Endodermal cell (in vitro differentiated cells): Measurements from ENCODE around the gene IL1RL2. TPM values are rescaled to one million over a fixed set of nuclear protein-coding genes. Genes with fewer than 3 reads are reported as not detected.

ENCODE experiments used
- DNase-seq: peaks from one replicate; pipeline ENCODE4 v3.0.0-alpha.2; 2017
- H3K27ac ChIP-seq: 2 replicates; pipeline ENCODE4 v1.5.1; 2013; ENCODE audit warnings: mild to moderate bottlenecking, low read depth, low read length, moderate library complexity
- H3K27me3 ChIP-seq: 2 replicates; pipeline ENCODE4 v1.6.1; 2013; ENCODE audit warnings: mild to moderate bottlenecking, low read length, moderate library complexity; ENCODE audit not compliant: insufficient read depth, control insufficient read depth, poor library complexity, severe bottlenecking
- H3K36me3 ChIP-seq: 2 replicates; pipeline ENCODE4 v1.7.0; 2013; ENCODE audit warnings: mild to moderate bottlenecking, low read length, moderate library complexity; ENCODE audit not compliant: control insufficient read depth, insufficient read depth
- H3K4me1 ChIP-seq: one replicate; pipeline ENCODE4 v1.7.0; 2013; ENCODE audit warnings: low read length; ENCODE audit not compliant: control insufficient read depth, insufficient read depth
- H3K4me3 ChIP-seq: 2 replicates; pipeline ENCODE4 v1.5.1; 2013; ENCODE audit warnings: mild to moderate bottlenecking, low read length, moderate library complexity
- H3K9ac ChIP-seq: 2 replicates; pipeline ENCODE4 v1.6.1; 2013; ENCODE audit warnings: mild to moderate bottlenecking, low read length, moderate library complexity; ENCODE audit not compliant: poor library complexity, severe bottlenecking; ENCODE audit errors: extremely low read depth
- H3K9me3 ChIP-seq: 2 replicates; pipeline ENCODE4 v1.6.1; 2013; ENCODE audit warnings: mild to moderate bottlenecking, low read length, moderate library complexity; ENCODE audit not compliant: control insufficient read depth
- H3K27ac Mint-ChIP-seq: 2 replicates; pipeline ENCODE4 v1.8.0; 2020; ENCODE audit warnings: mixed read lengths
- H3K27me3 Mint-ChIP-seq: 2 replicates; pipeline ENCODE4 v1.8.0; 2021; ENCODE audit warnings: mild to moderate bottlenecking, mixed read lengths; ENCODE audit not compliant: insufficient read depth
- H3K36me3 Mint-ChIP-seq: 2 replicates; pipeline ENCODE4 v1.8.0; 2020; ENCODE audit warnings: low read depth, mixed read lengths
- H3K4me1 Mint-ChIP-seq: 2 replicates; pipeline ENCODE4 v1.8.0; 2020; ENCODE audit warnings: mixed read lengths
- H3K4me3 Mint-ChIP-seq: 2 replicates; pipeline ENCODE4 v1.8.0; 2020; ENCODE audit warnings: mild to moderate bottlenecking, moderate library complexity, mixed read lengths
- H3K9me3 Mint-ChIP-seq: 2 replicates; pipeline ENCODE4 v1.8.0; 2020; ENCODE audit warnings: mild to moderate bottlenecking, mixed read lengths
- WGBS, 2 experiments: methylation state at CpG; one replicate each; pipeline versions ENCODE4 v1.1.5 to v1.1.7; 2013; ENCODE audit warnings: missing lambda C conversion rate in 2 of 2, mixed read lengths in 1 of 2; ENCODE audit not compliant: insufficient coverage in 1 of 2, insufficient read length in 1 of 2; 5-methylcytosine and 5-hydroxymethylcytosine counted together
- total RNA-seq, 2 donors: library from RNA; stranded (reverse); fragmentation: NEBNext Ultra II Directional in 1 of 2; extraction: Animal tissue kit (Norgen Biotek cat#: 25700) in 1 of 2; gene quantifications; 2 replicates in 1 of 2; 3 replicates in 1 of 2; pipeline ENCODE4 v1.2.1, GENCODE V29; 2021
- TF ChIP-seq, protein P1 (sequence below): fragments of 200-600 bp; sonication (generic); conservative IDR thresholded peaks from 2 replicates; pipeline ENCODE4 v1.5.0; 2021; ENCODE audit warnings: antibody characterized with exemption, mild to moderate bottlenecking

Gene IL1RL2
- total RNA-seq, 2 donors from 2014 or later, result 0.38 to 0.44 TPM

DNA sequence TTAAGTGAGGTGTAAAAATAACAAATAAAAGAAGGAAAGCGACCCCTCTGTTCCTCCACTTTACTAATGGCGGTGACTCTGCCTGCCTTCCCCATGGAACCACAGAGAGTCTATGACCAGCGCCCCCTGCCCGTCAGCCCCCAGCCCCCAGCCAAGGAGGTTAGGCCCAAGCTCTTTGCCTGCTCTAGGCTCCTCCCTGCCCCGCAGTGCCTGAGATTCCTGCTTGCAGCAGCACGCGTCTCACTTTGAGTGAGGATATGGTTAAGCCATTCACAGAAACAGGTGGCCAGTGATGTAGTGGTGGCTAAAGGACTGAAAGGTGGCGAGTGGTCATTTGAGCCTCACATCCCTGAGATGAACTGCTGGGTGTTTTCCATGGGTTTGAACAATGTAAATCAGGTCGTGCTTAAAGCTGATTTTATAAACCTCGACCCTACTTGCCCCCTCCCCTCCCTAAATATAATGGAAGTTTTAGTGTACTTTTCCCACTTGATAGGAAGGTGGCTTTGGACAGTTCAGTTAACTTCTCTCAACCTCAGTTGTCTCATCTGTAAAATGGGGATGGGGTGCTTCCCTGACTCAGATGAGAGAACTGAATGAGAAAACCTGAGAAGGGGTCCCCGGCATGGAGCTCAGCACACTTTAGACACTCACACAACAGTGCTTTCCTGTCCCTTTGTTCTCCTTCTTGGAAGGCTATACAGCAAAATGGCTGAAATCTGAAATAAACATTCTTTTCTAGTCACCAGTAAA is 46.5 kb downstream of the IL1RL2 start:
- no peak overlapping the region for H3K4me3 ChIP-seq
- Mint-ChIP-seq H3K36me3 (no peaks in the 10 kb centered on the region), H3K27me3 (no peaks in the 10 kb centered on the region), H3K27ac (no peak overlapping the region), H3K9me3 (no peaks in the 10 kb centered on the region), H3K4me3 (no peak overlapping the region), H3K4me1 (peaks cover 10% of the 10 kb centered on the region)
- WGBS, 2 experiments, result 91% methylated on average over 10 of the region's 11 CpGs; no CpG with 5 or more reads in 1 of the 2 experiments
- H3K36me3 ChIP-seq, result no peaks in the 10 kb centered on the region
- H3K9me3 ChIP-seq, result no peaks in the 10 kb centered on the region
- no peak overlapping the region for H3K27ac ChIP-seq
- no peaks in the 10 kb centered on the region for H3K27me3 ChIP-seq
- H3K4me1 ChIP-seq, result peaks cover 2% of the 10 kb centered on the region
- TF ChIP-seq, protein P1, sequence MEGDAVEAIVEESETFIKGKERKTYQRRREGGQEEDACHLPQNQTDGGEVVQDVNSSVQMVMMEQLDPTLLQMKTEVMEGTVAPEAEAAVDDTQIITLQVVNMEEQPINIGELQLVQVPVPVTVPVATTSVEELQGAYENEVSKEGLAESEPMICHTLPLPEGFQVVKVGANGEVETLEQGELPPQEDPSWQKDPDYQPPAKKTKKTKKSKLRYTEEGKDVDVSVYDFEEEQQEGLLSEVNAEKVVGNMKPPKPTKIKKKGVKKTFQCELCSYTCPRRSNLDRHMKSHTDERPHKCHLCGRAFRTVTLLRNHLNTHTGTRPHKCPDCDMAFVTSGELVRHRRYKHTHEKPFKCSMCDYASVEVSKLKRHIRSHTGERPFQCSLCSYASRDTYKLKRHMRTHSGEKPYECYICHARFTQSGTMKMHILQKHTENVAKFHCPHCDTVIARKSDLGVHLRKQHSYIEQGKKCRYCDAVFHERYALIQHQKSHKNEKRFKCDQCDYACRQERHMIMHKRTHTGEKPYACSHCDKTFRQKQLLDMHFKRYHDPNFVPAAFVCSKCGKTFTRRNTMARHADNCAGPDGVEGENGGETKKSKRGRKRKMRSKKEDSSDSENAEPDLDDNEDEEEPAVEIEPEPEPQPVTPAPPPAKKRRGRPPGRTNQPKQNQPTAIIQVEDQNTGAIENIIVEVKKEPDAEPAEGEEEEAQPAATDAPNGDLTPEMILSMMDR, result peak; percentile 48
- DNase-seq, result peak; percentile 75
- H3K9ac ChIP-seq, result no peak overlapping the region

DNA sequence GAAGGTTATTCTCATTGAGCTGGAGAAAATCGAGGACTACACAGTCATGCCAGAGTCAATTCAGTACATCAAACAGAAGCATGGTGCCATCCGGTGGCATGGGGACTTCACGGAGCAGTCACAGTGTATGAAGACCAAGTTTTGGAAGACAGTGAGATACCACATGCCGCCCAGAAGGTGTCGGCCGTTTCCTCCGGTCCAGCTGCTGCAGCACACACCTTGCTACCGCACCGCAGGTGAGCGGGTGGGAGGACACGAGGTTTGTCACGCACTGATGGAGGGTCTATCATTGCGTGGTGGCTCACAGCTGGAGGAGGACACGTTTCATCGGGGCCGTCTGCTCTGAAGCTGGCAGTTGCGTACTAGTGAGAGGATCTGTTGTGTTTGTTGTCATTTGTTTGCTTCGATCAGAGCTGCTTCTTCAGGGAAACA is 48.2 kb downstream of the IL1RL2 start:
- Histone ChIP-seq H3K9ac (no peak overlapping the region), H3K27ac (no peak overlapping the region), H3K9me3 (peaks cover 7% of the 10 kb centered on the region), H3K4me1 (no peaks in the 10 kb centered on the region), H3K27me3 (no peaks in the 10 kb centered on the region), H3K36me3 (no peaks in the 10 kb centered on the region), H3K4me3 (no peak overlapping the region)
- H3K36me3 Mint-ChIP-seq, result peaks cover 3% of the 10 kb centered on the region
- no peak overlapping the region for H3K27ac Mint-ChIP-seq
- WGBS, 2 experiments, result 94% methylated on average over 18 of the region's 18 CpGs
- no peak for DNase-seq
- no peaks in the 10 kb centered on the region for H3K27me3 Mint-ChIP-seq
- peaks cover 6% of the 10 kb centered on the region for H3K4me1 Mint-ChIP-seq
- no peak overlapping the region for H3K4me3 Mint-ChIP-seq
- H3K9me3 Mint-ChIP-seq, result no peaks in the 10 kb centered on the region
- TF ChIP-seq, protein P1, result no peak

DNA sequence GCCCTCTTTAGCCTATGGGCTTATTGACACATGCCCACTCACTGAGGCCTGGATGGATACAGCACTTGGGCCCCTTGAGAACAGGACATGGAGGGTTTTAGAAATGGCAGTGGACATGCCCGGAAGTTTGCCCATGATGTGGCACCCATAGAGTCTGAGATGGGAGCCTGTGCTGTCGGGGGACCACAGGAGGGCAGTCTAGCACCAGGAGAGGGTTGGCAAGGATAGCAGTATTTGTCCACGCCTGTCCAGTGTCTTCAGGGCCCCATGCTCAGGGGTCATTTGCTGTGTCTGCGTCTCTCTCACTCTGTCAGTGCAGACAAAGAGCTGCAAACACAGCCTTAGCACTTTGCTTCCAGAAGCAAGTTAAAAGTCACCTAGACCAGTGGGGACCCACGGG is 48.7 kb downstream of the IL1RL2 start:
- TF ChIP-seq, protein P1, result peak; percentile 79
- WGBS, 2 experiments, result 80 to 87% methylated on average over 5 of the region's 5 CpGs

More for the DNA sequence above, 48.7 kb downstream of the IL1RL2 start:
- no peaks in the 10 kb centered on the region for H3K36me3 ChIP-seq
- Mint-ChIP-seq H3K4me3 (no peak overlapping the region), H3K4me1 (peaks cover 8% of the 10 kb centered on the region), H3K36me3 (peaks cover 3% of the 10 kb centered on the region), H3K27me3 (no peaks in the 10 kb centered on the region), H3K9me3 (no peaks in the 10 kb centered on the region), H3K27ac (no peak overlapping the region)
- H3K9me3 ChIP-seq, result peaks cover 11% of the 10 kb centered on the region
- no peaks in the 10 kb centered on the region for H3K4me1 ChIP-seq
- peak; percentile 74 for DNase-seq
- no peak overlapping the region for H3K27ac ChIP-seq
- no peak overlapping the region for H3K9ac ChIP-seq
- H3K4me3 ChIP-seq, result no peak overlapping the region
- H3K27me3 ChIP-seq, result no peaks in the 10 kb centered on the region
